LHCN-M2 (cell line): ENCODE data around the gene BRWD1. TPM values are rescaled to one million over a fixed set of nuclear protein-coding genes. Genes with fewer than 3 reads are reported as not detected.

ENCODE experiments used
- DNase-seq: peaks from one replicate; pipeline ENCODE4 v3.0.0-alpha.2; 2012; ENCODE audit warnings: low read depth
- total RNA-seq: library from RNA; depleted of rRNA; stranded (reverse); fragments of >200 nt; gene quantifications from 2 replicates; pipeline ENCODE4 v1.2.3, GENCODE V29; 2014

Gene BRWD1
- total RNA-seq, 1 experiment from 2014 or later, result 23.1 TPM

DNA sequence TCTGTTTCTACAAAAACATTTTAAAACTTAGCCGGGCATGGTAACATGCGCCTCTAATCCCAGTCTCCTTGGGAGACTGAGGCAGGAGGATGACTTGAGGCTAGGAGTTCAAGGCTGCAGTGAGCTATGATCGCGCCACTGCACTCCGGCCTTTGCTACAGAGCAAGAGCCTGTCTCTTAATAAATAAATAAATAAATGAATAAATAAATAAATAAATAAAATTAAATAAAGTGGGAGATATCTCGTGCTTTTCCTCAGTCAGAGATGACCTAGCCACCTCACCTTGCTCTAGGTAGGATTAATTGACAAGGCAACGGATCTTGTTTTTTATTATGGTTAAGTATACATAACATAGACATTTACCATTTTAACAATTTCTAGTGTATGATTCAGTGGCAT is 14.3 kb upstream of the BRWD1 start:
- DNase-seq, result no peak

- DNase-seq, result no peak
These were observed 13.3 kb upstream of the BRWD1 start for GRCh38 chr21:39326607-39327307.

DNA sequence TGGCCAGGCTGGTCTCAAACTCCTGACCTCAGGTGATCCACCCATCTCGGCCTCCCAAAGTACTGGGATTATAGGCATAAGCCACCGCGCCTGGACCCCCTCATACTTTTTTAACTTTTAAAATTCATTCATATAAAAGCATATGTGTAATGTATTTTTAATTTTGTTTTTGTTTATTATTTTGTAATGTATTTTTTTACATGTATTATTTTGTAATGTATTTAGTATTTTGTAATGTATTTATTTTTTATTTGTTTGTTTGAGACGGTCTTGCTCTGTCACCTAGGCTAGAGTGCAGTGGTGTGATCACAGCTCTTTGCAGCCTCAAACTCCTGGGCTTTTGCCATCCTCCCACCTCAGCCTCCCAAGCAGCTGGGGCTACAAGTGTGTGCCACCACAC is 12.0 kb upstream of the BRWD1 start:
- DNase-seq, result no peak

GRCh38 chr21:39321424-39321823 is 8.0 kb upstream of the BRWD1 start:
- DNase-seq, result no peak

GRCh38 chr21:39319814-39320332 is 6.4 kb upstream of the BRWD1 start:
- DNase-seq, result no peak

GRCh38 chr21:39319251-39319756 is 5.9 kb upstream of the BRWD1 start:
- no peak for DNase-seq

DNA sequence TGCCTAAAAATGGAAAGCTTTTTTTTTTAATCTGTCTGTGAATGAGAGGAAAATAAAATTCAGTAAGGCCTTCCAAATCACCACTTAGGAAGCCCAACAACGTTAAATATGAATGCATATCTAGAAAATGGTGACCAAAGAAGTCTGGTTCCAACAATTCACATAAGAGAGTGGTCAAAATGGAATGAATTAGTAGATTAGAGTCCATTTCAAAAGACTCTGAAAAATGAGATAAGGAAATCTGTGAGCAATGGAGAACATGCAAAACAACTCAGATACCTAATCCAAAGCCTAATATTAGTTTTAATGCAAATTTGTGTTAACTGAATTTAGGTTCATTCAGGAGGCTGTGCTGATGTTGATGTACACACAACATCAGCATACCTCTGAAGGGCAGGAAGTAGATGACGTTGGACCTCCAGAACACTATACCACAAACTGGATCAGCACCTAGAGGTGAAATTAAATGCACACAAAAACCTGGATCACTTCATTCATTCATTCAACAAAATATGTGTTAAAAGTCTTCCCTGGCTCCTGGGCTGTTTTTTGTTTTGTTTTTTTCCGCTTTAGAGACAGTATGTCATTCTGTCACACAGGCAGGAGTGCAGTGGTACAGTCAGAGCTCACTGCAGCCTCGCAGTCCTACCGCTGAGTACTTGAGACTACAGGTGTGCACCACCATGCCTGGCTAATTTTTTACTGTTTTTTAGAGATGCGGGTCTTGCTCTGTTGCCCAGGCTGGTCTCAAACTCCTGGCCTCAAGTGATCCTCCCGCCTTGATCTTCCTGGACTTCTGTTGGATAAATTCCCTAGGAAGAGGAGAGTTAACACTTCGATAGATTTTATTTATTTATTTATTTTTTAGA is 4.9 kb upstream of the BRWD1 start:
- DNase-seq, result no peak

GRCh38 chr21:39317134-39318090 is 4.0 kb upstream of the BRWD1 start:
- no peak for DNase-seq

DNA sequence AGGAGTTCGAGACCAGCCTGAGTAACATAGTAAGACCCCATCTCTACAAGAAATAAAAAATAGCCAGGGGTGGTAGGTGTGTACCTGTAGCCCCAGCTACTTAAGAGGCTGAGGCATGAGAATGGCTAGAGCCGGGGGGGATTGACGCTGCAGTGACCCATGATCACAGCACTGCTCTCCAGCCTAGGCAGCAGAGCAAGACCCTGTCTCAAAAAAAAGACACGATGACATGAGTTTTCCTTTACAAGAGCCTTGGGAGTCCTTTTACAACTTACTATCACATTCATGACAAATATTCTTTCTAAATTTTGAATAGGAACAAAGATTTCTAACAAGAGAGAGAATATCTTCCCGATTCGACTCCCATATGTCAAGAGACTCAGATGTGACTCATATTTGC is 3.3 kb upstream of the BRWD1 start:
- DNase-seq, result no peak

DNA sequence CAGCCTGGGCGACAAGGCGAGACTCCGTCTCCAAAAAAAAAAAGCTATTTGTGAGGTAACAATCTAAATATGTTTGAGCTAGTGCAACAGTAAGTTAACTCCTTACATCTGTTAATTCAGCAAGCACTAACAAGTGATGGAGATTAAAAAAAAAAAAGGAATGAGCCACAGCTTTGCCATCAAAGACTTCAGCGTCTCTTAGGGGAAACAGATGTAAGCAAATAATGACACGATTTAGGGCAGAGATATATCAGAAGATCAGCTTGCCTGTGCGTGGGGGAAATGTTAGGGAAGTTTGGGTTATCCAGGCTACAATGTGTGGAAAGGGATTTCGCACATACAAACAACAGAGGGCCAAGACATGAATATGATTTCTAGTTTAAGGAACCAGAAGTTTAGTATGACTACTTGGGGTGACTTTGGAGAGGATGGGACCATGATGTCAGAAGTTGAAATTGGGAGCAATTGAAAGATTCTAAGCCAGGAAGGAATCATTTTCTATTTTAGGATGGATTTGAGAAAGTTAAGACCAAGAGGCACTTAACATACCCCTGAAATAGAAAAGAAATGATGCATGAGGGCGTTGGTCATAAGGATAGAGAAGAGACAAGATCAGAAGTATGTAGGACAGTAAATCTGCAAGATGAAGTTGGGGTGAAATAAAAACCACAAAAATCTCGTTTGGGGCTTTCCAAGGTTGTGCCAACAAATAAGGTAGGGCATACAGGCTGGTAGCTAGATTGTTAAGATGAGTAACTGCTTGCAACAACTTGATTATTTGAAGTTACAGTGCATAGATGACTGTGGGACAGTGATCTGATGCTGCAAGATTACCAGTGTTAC is 2.4 kb upstream of the BRWD1 start:
- no peak for DNase-seq

- DNase-seq, result peak; percentile 59
These were observed 953 bp upstream of the BRWD1 start for GRCh38 chr21:39314143-39315027.

DNA sequence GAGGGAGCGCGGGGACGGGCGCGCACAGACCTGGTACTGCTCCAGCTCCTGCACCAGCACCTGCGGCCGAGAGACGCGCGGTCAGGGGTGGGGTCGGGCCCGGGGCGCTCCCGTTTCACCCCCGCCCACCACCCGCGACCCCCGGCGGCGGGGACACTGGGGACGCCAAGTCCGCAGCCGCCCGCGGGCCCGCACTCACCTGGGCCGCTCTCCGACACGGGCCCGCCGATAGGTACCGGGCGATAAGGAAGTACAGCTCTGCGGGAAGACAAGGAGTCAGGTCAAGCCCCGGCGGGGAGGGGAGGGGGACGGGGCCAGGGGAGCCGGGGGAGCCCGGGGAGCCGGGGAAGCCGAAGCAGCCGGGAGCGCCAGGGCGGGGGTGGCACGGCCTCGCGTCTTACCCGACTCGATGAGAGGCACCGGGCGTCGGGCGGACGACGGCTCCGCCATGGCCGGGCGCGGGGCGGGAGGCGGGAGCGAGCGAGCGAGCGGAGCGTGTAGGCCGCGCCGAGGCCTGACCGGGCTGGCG is 326 bp downstream of the BRWD1 start:
- no peak for DNase-seq

DNA sequence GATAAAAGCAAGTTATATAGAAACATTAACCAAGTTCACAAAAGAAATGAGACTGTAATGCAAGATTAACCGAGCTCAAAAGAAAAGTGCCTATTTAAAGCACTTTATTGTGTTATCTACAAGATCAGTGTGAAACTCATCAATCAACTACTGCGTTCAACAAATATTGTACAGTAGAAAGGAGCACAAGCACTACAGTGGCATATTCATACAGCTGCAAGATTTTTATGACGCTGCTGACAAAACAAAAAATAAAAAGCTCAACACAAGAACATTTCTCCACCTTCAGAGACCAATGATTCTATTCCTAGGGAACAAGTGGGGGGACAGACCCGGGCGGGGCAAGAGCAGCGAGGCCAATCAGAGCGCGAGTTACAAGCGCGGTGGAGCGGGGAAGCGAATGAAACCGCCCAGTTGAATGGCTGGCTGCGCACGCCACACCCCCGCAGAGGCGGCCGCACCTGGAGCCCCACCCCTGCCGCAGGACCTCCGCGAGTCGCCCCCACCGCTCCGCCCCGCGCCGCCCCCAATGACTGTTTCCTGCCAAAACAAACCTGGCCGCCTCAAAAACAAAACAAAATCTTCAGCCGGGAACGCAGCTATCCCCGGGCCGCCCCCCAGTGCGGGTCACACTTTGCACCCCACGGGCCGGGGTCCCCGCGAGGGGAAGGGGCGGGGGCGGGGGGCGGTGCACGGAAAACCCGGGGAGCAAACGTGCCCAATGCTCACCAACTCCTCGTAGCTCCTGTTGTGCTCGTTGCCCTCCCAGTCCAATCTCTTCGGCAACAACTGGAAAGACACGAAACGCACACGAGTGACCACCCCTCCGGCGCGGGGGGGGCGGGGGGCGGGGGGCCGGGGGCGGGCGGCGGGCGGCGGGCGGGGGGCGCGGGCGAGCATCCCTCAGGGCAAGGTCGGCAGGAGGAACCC is 1.1 kb downstream of the BRWD1 start:
- peak; percentile 80 for DNase-seq

DNA sequence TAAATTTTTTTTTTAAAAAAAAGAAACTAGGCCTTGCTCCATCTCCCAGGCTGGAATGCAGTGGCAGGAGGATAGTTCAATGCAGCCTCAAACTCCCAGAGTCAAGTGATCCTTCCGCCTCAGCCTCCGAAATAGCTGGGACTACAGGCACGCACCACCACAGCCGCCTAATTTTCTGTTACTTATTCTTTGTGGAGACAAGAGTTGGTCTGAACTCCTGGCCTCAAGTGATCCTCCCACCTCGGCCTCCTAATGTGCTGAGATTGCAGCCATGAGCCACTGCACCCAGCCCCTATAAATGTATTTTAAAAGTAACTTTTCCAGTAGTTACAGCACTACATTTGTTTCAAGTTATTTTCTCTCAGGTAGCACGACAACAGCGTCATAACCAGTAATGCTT is 2.3 kb downstream of the BRWD1 start:
- no peak for DNase-seq

DNA sequence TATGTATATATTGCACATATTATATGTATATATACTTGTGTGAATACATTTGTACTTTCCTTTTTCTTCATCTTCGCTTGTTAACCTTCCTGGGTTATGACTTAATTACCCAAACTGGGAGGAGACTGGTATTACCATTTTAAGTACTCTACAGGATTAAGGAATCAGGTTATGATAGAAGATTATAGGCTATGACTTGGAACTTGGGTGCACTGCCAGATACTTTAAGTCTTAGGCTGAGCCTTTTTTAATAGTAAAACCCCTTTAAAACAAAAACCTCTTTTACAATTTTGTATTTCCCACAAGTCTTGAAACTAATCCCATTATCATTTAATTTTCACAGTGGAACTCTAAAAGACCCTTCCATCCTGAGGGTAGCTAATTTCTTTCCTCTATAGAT is 6.0 kb downstream of the BRWD1 start:
- DNase-seq, result no peak

- no peak for DNase-seq
These were observed 12.8 kb downstream of the BRWD1 start for GRCh38 chr21:39300587-39300986.

- DNase-seq, result no peak
These were observed 16.5 kb downstream of the BRWD1 start for GRCh38 chr21:39296891-39297290.

DNA sequence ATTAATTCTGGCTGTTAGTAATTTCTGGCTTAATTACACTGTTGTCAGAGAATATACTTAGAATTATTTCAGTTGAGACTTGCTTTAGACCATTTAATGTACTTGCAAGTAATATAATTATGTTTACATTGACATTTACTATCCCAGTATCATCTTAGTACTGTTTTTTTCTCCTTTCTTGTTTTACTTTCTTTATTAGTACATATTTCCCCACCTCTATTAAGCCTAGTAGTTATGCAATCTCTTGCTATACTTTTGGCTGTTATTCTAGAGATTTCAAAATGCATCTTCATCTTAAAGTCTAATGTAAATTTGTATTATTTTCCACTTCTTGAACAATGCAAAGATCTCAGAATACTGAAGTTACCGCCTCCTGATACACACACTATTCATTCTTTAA is 24.4 kb downstream of the BRWD1 start:
- DNase-seq, result no peak
